HL-60/S4 treated with phorbol 12-myristate 13-acetate at 8.2 ng/mL for 4 days and 3 days (cell line): ENCODE results near the gene GPHN.

ENCODE experiments used
- in situ Hi-C: fragments of 300-500 bp; cut with MboI; formaldehyde crosslinking; loops from 2 replicates; pipeline ENCODE4 v1.15.0; 2022; ENCODE audit warnings: low sequenced_read_pairs

GPHN gene

DNA sequence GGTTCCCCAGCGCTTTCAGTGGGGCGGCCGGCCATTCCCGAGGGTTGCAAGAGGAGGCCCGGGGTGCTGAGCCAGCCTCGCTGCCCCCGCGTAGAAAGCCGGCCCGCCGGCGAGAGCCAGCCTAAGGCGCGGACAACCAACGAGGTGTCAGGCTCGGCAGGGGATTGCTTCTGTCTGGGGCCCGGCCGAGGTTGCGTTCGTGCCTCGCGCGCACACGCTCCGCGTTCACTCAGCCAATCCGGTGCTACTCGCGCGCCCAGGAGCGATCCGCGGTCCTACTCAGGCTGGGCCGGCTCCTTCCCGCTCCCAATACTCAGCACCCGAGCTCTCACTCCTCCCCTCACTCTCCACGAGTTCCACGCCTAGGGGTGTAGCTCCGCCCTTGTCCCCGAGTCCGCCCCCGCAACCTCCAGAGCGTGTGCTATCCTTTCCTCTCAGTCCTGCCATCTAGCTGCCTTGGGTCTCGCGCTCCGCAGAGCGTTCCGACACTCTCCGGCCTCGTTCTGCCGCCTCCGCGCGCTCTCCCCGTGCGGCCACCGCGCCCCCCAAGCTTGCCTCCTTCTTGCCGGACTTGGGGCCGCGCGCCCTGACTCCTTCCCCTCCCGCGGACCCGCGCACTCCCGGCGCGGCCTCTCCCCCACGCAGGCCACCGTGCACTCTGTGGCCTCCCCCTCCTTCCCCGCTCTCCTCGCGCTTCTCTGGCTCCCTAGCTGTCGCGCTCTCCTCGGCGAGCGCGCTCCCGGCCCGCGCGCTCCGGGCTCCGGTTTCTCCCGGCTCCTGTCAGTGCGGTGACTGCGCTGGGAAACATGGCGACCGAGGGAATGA is at the start of gene GPHN:
Gene GPHN (plus strand): TSS at position 426 of the 825 bp plus-strand sequence.
- in situ Hi-C loops: no loop called here

DNA sequence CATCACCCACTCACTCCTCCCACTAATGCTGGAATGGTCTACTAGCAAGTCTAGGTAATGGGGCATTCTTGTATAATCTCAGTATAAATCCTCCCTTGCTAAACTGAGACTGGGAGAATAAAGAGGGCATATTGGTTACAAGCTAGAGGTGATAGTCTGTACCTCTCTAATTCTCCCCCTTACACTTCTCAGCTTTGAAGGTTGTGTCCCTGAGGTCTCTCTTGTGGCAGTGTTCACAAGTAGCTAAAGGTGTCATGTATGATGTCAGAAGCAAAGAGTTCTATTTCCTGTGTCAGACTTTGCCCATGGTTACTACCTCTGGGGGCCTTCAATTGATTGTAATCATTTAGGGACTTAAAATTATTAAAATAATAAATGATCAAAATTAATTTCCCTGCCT is 48.3 kb upstream of the GPHN start:
- in situ Hi-C loops: no loop called here

DNA sequence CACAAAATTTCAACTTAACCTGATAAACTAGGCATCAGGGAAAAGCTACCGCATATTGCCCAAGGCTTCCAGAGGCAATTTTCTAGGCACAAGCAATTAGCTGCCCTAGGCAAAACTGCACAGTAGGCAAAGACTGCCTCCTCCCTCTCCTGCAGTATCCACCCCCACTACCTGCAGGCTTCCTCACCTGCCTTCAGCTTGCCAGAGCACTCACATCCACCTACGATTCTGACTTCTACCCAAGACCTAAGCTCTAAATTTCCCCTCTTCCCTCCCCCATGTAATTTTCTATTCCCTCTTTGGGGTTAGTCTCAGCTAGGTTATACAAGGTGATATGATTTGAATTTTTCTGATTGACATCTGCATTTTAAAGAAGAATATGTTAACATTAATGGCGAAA is 43.7 kb upstream of the GPHN start:
- in situ Hi-C loops: no loop called here

DNA sequence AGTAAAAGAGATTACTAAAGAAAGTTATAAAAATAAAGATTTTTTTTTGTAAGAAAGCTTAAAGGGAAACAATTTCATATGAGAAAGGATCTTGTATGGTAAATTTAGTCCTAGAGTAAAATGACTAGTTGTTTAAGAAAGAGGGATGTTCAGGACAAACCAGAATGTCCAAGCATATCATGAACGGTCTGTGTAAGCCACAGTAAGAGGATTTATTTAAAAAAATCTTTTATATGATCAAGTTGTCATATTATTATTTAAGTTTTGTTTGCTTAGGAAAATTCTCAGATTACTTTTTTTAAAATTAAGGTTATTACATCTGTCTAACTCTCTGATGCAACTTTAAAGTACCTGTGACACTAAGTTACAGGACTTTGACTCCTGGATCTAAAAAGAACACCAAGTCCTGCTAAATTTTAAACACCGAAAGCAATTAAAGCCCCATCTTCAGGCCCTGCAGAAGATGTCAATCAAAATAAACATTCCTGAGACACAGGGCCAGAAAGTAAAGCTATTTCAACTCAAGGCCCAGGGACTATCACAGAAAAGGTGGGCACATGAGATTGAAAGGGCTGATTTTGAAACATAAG is 39.1 kb upstream of the GPHN start:
- in situ Hi-C loops: no loop called here

DNA sequence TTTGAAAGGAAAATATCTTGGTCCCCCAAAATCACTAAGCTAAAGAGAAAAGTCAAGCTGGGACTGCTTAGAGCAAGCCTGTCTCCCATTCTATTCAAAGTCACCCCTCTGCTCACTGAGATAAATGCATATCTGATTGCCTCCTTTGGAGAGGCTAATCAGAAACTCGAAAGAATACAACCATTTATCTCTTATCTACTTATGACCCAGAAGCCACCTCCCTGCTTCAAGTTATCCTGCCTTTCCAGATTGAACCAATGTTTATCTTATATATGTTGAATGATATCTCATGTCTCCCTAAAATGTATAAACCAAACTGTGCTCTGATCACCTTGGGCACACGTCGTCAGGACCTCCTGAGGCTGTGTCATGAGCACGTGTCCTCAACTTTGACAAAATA is 36.4 kb upstream of the GPHN start:
- in situ Hi-C loops: no loop called here

DNA sequence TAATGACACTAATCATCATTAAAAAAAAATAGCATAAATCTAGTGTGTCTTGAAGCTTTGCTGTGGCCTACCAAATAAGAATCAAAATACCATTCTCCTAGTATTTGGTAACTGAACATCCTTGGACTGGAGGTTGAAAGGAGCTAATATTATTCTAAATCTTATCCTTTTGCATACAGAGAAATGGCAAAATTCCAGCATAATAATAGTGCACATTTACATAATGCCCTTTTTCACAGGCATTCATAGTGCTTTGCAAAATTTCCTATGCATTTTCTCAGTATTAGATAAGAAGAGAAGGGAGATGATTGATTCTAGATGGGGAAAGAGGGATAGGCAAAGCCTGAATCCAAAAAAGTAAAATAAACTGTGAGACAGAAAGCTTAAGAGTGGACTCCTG is 35.7 kb upstream of the GPHN start:
- in situ Hi-C loops: no loop called here

DNA sequence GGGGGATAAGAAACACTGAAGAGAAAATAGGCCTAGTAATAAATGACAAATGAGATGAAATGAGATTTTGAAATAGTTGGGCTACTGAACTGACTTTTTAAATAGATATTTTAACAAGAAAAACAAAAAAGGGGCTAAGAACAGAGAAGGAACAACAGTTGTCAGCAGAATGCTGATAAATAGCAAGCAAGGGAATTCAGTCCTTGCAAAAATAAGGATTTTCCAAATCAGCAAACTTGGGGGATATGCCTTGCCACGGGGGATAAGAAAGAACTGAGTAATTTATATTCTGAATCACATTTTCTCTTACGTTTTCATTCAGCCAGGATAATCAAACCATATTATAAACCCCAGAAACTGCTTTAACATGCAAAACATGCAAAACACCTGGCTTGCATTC is 34.7 kb upstream of the GPHN start:
- in situ Hi-C loops: no loop called here

DNA sequence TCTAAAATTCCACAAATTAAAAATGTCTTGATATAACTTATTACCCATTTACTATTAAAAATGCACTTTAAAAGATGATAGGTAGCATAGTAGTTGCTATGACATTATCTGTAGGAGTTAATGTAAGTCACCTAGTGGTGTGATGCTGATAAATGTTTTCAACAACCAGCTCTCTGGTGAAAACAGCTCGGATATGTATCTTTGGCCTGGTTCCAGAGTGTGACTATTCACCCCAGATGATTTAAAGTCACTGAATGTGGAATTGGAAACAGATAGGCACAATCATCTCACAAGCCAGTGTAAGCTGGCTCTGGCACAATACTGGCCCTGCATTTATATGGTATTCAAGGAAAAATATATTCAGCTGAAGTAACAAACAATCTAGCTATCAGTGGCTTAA is 31.0 kb upstream of the GPHN start:
- in situ Hi-C loops: no loop called here

DNA sequence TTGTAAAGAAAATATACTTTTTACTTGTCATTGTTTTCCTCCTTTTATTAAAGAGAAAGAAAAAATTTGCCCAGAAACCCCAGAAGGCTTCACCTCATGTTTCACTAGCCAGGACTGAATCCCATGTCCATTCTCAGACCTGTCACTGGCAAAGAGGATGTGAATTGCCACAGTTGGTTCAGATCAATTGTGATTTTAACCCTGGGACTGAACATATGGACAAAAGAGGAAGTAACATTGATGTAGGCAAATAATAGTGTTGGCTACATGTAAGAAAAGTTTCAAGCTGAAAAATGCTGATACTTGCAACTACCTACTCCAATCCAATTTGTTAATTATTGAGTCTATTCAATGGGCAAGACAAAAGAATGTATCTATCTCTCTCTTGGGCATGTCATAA is 30.4 kb upstream of the GPHN start:
- in situ Hi-C loops: no loop called here

DNA sequence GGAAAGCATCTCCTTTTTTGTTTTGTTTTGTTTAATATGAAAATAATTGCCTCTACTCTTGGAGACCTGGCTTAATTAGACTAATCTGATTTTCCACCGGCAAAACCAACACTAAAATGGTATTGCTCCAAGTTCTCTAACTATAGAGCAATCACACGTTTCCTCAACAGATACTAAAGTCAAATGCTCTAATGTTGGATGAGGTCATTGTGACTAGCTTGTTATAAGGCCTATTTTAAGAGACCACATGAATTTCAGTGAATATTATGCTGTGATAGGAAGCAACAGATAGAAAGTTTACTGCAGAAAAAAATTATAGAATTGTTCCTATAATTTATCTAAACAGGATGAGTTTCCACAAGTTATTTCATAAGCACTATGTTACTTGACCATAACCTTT is 25.1 kb upstream of the GPHN start:
- in situ Hi-C loops: no loop called here

DNA sequence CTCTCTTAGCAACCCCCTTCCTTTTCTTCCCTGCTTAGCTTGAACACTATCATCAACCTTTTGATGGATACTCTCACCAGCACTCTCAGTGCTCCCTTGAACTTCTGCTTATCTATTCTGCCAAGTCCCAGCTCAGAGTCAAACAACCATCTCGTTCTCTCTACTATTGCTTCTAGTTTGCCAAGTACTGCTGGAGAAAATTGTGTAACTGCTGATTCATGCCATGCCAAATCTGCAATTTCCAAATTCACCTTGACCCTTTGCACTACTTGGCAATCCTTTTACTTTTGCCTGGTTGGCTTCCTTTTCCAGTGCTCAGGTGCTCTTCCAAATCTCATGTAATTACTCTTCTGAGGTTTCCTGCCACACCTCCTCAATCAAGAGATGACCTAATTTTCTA is 24.6 kb upstream of the GPHN start:
- in situ Hi-C loops: no loop called here

DNA sequence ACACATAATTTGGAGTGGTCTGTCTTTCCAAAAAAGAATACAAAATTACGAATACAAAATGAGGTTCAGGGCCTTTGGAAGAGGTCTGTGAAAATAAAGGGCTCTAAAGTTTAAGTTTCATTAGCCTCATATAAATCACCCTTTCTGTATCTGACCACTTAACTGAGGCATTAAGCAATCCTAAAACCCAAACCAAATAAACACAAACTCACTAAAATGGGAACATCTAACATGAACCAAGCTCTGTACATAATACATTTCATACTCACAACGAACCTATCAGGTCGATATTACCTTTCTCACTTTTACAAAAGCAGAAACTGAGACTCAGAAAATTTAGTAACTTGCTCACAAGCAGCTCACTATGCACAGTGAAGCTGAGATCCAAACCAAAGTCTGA is 22.9 kb upstream of the GPHN start:
- in situ Hi-C loops: no loop called here

DNA sequence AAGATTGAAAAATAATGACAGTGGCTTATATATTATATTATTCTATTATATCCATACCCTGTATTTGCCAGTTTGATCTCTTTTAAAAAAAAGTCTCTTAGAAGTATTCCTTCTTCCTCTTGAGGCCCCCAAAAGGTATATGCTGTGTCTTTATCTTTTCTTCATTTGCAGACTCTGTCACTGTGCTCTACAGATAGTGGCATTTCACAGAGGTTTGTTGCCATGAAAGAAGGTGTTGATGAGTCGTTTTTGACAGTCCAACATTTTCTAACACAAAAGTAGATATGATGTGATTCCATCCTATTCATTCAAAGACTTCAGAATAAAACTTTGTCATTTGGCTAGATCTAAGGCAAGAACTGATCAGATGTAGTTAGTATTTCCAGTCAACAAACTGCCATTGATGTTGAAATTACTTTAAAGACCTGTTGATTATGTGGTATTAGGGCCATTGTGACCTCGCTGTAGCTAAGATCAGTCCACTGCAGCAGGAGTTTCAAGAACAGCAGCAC is 22.0 kb upstream of the GPHN start, which contains the start of gene CCDC196:
Gene CCDC196 (plus strand): TSS at position 462 of the 512 bp plus-strand sequence. CDS start 132 bp downstream, outside the sequence.
- in situ Hi-C loops: no loop called here

DNA sequence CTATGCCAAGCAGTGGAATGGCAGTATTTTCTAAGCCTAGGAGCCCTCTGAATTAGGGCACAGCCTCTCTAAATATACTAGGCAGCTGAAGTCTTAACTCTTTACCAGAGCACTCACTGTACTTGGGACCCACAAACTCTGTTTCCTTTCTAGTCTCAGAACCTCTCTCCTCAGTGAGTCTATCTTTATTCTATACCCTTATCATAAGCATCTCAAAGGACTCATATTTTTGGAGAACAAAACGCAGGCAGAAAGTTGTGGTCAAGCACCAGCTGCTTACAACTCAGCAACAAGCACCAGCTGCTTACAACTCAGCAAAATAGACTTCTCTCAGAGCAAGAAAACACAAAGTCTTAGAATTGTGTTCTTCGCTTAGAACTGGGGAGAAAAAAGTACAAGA is 20.8 kb upstream of the GPHN start:
- in situ Hi-C loops: no loop called here

DNA sequence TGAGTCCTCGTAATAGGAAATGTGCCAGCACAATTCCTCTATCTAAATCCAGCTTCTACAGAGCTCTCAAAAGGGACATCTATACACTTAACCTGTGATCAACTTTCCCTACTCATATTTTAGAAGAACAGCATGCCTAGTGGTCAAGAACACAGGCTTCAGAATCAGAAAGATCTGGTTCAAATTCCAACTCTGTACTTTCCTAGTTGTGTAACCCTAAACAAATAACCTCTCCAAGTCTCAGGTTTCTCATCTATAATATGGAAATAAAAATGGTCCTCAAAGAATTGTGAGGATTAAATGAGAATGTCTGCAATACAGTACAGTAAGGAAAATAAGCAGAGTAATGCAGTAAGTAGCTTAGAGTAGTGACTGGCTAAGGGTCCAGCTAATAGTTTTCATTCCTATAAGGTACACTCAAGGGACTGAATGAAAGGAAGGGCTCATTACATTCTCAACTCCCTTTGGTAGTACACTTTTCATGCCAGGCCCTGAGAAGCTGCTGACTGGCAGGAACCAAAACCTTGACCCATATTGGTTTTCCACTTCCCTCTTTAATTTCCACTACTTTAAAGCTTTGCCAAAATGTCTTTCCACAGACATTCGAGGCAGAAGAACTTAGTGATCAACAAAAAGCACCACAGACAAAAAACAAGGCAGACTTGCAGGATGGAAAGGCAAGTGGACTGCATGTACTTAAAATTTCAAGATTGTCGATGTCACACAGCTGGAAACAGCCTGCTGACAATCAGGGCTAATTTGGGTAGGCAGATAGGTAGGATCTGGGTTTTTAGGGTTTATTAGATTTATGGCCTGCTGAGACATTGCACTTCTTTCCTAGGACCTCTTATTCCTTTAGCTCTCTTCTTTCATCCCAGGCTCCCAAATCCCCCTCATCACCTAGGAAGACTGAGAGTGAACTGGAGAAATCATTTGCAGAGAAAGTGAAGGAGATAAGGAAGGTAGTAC is 17.5 kb upstream of the GPHN start:
- in situ Hi-C loops: no loop called here

DNA sequence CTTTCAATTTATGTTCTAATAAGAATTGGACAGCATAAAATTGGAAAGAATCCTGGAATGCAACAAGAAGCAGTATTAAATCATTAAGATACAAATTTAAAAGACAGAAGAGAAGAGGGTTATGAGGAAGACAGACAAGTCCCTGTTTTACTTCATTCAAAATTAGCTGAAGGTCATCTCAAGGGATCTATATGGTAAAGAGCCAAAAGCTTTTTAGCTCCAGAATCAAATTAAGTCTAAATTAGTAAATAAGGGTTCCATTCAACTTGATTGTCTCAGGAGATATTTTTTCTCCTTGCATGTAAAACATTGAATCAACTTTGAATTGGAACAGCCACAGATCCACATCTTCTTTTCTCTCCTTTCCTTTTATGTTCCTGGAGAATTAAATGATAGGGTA is 14.2 kb upstream of the GPHN start:
- in situ Hi-C loops: no loop called here

DNA sequence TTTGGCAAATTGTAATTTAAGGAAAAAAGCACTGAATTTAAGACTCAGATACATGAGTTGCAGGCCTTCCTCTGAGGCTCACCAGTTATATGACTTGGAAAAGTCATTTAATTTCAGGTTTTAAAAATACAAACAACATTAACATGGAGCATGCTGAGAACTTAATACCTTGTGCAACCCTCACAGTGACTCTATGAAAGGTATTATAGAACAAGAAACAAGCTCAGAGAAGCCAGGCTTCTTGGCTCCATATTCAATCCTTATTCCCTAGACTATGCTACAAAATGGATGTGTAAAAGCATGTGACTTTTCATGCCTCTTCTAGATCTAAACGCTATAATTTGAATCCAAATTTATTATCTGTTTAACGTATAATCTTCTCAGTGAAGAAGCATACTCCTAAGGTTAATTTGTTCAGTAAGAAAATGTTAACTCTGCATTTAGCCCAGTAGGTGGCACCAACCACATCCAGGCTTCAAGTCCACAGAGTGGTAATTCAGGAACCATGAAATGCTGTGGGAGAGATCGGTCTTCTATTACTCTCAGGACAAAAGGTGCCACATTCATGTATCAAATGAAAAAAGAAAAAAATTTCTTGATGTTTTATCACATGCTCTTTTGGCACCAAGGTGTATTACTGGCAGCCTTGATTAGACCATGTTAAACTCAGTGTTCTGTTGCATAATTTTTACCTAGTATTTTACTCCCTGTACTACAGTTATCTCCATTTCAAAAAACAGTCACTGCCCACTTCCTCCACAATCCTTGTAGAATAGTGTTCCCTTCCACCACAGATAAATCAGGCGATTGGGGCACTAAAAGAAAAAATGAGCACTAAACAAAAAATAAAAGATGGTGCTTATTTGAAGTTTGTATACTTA is 12.5 kb upstream of the GPHN start:
- in situ Hi-C loops: no loop called here

DNA sequence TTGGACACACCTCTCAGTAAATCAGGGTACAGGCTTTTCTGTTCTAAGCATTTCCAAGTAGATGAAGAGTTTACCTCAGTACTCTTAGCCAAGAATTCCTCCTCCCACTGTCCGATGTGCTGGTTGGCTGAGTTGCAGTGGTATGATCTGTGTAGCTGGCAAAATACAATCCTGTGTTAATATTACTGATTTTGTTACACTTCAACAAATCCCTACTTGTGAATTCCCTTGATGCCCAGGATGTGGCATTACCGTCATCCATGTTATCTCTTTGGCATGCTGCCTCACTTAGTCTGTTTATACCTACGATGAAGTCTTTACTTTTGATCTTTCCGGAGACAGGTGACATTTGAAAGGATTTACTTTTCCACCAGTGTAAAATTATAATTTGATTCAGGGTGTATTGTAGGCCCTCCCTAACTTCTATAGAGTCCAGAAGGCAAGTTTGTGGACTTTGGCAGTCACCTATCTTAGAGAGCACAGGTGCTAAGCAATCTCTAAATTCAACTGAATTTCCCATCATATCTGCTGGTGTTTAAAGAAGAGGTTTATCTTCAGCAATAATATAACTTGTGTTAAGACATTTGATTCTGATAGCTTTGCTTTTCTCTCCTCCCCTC is 11.6 kb upstream of the GPHN start:
- in situ Hi-C loops: no loop called here

DNA sequence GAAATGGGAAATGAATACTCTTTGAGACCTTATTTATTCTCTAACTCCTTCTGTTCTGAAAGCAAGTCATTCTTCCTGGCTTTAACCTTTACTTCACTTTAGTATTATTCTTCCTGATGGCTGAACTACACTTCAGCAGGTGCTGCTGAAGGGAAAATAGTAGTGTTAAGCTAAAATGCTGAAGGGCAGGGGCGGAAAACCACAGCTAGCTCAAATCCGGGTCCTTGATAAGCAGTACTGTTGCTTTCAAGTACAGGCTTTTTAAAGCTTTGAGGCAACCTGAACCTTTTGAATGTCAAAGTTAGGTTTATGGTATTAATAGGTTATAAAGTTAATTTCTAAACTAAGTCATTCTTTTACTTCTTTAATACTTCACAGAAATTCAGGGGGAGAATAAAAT is 11.0 kb upstream of the GPHN start:
- in situ Hi-C loops: no loop called here

DNA sequence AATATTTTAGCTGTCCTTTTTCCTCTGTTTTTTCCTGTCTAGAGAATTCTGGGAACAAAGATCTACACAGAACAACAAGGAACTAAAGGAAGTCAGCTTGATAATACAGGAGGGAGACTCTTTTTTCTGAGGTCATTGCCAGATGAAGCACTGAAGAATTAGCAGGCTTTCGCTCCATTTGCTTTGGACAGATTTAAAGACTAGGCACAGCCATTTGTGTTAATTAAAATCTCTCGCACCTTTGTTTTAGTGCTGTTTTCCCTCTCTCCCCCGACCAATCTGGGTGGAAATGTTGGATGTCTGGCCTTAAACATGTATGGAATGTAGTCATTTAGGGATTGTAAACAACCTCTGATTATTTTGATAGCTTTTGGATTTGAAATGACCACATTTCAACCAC is 9.6 kb upstream of the GPHN start:
- in situ Hi-C loops: no loop called here
